ENCODE data around the gene MGST3.

MGST3 gene

DNA sequence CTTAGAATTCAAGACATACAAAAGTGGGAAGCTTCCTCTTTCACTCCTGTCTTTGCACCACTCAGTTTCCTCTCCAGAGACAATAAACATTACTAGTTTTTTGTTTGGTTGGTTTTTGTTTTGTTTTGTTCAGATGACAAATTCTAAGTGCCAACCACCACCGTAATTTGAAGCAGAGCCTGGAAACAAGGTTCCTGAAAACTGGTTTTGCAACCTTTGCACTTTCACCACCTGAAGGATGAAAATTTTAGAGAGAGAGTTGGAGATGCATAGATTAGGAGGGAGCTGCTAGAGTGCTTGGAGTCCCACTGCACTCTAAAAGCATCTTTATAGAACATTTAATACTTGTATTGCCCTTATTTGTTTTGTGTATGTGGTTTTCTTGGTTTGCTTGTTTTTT, 20.2 kb upstream of the MGST3 start:
- no peaks in the 10 kb centered on the region for H3K79me2 ChIP-seq (ENCODE audit: insufficient read depth, low read length)
- H3K4me2 ChIP-seq (ENCODE audit: low read depth, low read length, poor library complexity, severe bottlenecking) = peak overlapping the region; percentile 16

DNA sequence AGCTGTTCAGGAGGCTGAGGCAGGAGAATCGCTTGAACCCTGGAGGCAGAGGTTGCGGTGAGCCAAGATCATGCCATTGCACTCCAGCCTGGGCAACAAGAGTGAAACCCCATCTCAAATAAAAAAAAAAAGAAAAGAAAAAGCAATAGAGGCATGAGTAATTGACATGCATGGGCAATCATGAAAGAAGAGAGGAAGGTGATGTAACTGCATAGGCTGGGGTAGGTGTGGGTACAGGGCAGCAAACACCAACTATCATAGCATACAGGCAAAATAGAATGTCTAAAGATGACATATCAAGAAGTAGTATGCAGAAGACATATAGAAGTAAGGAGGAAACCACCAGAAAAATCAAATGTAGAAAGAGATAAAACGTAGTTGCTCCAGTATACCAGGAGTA, 19.0 kb upstream of the MGST3 start:
- no peaks in the 10 kb centered on the region for H3K36me3 ChIP-seq (ENCODE audit: low read length)
- no peak overlapping the region for H3K4me3 ChIP-seq (ENCODE audit: insufficient read depth, low read length, poor library complexity, severe bottlenecking)
- no peak overlapping the region for H3K4me2 ChIP-seq (ENCODE audit: low read depth, low read length, poor library complexity, severe bottlenecking)
- no peaks in the 10 kb centered on the region for H3F3A ChIP-seq (ENCODE audit: insufficient read depth)
- H3K79me2 ChIP-seq (ENCODE audit: insufficient read depth, low read length) = no peaks in the 10 kb centered on the region
- H3K9ac ChIP-seq (ENCODE audit: low read length) = no peak overlapping the region
- no peaks in the 10 kb centered on the region for H3K27me3 ChIP-seq (ENCODE audit: low read length)
- H2AFZ ChIP-seq (ENCODE audit: low read depth, low read length, severe bottlenecking) = no peak overlapping the region
- no peak overlapping the region for H3K27ac ChIP-seq (ENCODE audit: low read depth, low read length)
- no peaks in the 10 kb centered on the region for H3K9me3 ChIP-seq (ENCODE audit: insufficient read depth, low read length)
- no peaks in the 10 kb centered on the region for H4K20me1 ChIP-seq (ENCODE audit: low read depth, low read length)
- TF ChIP-seq, protein P1, sequence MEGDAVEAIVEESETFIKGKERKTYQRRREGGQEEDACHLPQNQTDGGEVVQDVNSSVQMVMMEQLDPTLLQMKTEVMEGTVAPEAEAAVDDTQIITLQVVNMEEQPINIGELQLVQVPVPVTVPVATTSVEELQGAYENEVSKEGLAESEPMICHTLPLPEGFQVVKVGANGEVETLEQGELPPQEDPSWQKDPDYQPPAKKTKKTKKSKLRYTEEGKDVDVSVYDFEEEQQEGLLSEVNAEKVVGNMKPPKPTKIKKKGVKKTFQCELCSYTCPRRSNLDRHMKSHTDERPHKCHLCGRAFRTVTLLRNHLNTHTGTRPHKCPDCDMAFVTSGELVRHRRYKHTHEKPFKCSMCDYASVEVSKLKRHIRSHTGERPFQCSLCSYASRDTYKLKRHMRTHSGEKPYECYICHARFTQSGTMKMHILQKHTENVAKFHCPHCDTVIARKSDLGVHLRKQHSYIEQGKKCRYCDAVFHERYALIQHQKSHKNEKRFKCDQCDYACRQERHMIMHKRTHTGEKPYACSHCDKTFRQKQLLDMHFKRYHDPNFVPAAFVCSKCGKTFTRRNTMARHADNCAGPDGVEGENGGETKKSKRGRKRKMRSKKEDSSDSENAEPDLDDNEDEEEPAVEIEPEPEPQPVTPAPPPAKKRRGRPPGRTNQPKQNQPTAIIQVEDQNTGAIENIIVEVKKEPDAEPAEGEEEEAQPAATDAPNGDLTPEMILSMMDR (IDR thresholded peaks at IDR 0.05; ENCODE audit: insufficient read depth, low read length, poor library complexity, severe bottlenecking) = no peak
- no peak for TF ChIP-seq EZH2phosphoT487 (conservative IDR thresholded peaks at IDR 0.05; ENCODE audit: low read length)
- H3K9me2 ChIP-seq (replicated peaks; ENCODE audit: insufficient read depth, low read length) = no peaks in the 10 kb centered on the region

More for the DNA sequence above, 20.2 kb upstream of the MGST3 start:
- Histone ChIP-seq H3K27me3 (ENCODE audit: low read length) (no peaks in the 10 kb centered on the region), H3K27ac (ENCODE audit: low read depth, low read length) (no peak overlapping the region), H2AFZ (ENCODE audit: low read depth, low read length, severe bottlenecking) (no peak overlapping the region), H3K9me2 (replicated peaks; ENCODE audit: insufficient read depth, low read length) (no peaks in the 10 kb centered on the region), H3K9ac (ENCODE audit: low read length) (no peak overlapping the region), H3F3A (ENCODE audit: insufficient read depth) (no peaks in the 10 kb centered on the region), H3K9me3 (ENCODE audit: insufficient read depth, low read length) (no peaks in the 10 kb centered on the region), H3K4me3 (ENCODE audit: insufficient read depth, low read length, poor library complexity, severe bottlenecking) (no peak overlapping the region), H3K36me3 (ENCODE audit: low read length) (no peaks in the 10 kb centered on the region), H4K20me1 (ENCODE audit: low read depth, low read length) (no peaks in the 10 kb centered on the region)
- TF ChIP-seq, protein P1 (IDR thresholded peaks at IDR 0.05; ENCODE audit: insufficient read depth, low read length, poor library complexity, severe bottlenecking) = no peak
- no peak for TF ChIP-seq EZH2phosphoT487 (conservative IDR thresholded peaks at IDR 0.05; ENCODE audit: low read length)

DNA sequence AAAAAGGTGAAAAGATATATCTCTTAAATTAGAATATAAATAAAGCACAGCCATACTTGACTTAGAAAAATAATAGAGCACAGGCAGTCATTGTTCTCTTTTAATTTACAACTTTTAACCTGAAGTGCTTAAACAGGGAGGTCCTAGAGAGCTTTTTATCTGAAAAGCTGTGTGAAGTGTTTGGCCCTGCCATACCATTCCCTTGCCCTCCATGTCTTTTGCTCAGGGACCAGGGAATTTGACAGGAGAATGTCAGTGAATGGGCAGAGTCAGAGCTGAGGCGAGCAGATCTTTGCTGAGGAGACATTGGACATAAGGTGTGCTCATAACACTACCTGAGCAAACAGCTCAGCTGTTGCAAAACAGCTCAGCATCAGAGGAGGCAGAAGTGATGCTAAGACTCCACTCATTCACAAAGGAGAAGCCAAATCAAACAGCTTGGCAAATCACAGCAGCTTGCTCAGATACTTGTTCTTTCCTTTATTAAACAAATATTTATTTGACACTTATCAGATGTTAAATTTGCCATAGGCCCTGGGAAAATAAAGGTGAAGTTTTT, 14.9 kb upstream of the MGST3 start:
- Histone ChIP-seq H3K27ac (ENCODE audit: low read depth, low read length) (no peak overlapping the region), H3K4me2 (ENCODE audit: low read depth, low read length, poor library complexity, severe bottlenecking) (no peak overlapping the region)
- TF ChIP-seq, protein P1 (IDR thresholded peaks at IDR 0.05; ENCODE audit: insufficient read depth, low read length, poor library complexity, severe bottlenecking) = no peak
- no peak for TF ChIP-seq EZH2phosphoT487 (conservative IDR thresholded peaks at IDR 0.05; ENCODE audit: low read length)

More for the DNA sequence above, 14.9 kb upstream of the MGST3 start:
- Histone ChIP-seq H3K4me3 (ENCODE audit: insufficient read depth, low read length, poor library complexity, severe bottlenecking) (no peak overlapping the region), H3K9ac (ENCODE audit: low read length) (no peak overlapping the region), H3K36me3 (ENCODE audit: low read length) (no peaks in the 10 kb centered on the region), H3K9me2 (replicated peaks; ENCODE audit: insufficient read depth, low read length) (no peaks in the 10 kb centered on the region), H3K79me2 (ENCODE audit: insufficient read depth, low read length) (no peaks in the 10 kb centered on the region), H3F3A (ENCODE audit: insufficient read depth) (no peaks in the 10 kb centered on the region), H4K20me1 (ENCODE audit: low read depth, low read length) (no peaks in the 10 kb centered on the region), H3K27me3 (ENCODE audit: low read length) (no peaks in the 10 kb centered on the region), H2AFZ (ENCODE audit: low read depth, low read length, severe bottlenecking) (no peak overlapping the region), H3K9me3 (ENCODE audit: insufficient read depth, low read length) (no peaks in the 10 kb centered on the region)
